CD4-positive, alpha-beta T cell treated with Interleukin-1 beta for 1 hour (primary cell): ENCODE measurements around the gene PRDM12.
"Not testable (repeated sequence)": the region's sequence is repeated elsewhere in the genome, so short reads cannot be mapped to it uniquely, and the experiment has no call there.

ENCODE experiments used
- DNase-seq, 2 donors: peaks; one replicate each; pipeline ENCODE4 v3.0.0-alpha.2; 2020 to 2022

The PRDM12 gene

GRCh38 chr9:130665431-130666392 is 1.3 kb downstream of the PRDM12 start:
- no peak for DNase-seq

DNA sequence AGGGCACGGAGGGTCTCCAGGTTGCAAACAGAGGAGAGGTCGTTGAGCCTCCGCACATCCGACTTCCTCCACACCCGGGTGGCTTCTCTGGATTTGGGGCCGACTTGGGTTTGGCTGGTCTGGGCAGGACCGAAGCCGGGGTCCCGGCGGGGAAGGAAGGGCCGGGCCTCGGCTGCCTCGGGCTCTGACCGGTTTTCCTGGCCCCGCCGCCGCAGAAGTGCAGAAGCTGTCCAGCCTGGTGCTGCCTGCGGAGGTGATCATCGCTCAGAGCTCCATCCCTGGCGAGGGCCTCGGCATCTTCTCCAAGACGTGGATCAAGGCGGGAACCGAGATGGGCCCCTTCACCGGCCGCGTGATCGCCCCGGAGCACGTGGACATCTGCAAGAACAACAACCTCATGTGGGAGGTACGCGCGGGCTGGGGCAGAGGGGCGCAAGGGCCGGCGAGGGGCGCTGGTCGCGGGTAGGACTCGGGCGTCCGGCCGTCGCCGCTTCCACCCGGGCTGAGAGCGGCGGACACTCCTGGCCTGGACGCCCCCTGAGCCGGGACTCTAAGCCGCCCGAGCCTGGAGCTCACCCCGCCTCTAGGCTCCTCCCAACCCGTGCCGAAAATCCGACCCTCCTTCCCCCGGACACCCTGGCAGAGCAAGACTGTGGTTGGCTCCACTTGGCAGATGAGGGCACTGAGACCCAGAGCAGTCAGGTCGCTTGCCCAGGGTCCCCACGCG is 2.2 kb downstream of the PRDM12 start:
- no peak for DNase-seq

DNA sequence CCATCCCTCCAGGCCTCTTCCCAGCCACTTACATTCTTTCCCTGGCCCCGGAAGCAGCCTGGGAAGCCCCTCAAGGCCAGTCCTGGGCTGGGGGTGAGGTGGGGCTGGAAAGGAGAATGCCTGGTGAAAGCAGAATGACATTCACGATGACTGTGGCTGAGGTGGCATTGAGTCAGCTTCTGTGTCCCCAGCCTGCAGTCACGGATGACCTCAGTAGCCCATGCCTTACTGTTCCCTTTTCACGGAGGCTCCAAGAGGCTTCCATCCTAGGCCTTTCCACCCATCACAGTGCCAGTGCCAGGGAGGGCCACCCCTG is 2.7 kb downstream of the PRDM12 start:
- DNase-seq = no peak

- no peak for DNase-seq
Observed at GRCh38 chr9:130668196-130668595, 3.8 kb downstream of the PRDM12 start.

DNA sequence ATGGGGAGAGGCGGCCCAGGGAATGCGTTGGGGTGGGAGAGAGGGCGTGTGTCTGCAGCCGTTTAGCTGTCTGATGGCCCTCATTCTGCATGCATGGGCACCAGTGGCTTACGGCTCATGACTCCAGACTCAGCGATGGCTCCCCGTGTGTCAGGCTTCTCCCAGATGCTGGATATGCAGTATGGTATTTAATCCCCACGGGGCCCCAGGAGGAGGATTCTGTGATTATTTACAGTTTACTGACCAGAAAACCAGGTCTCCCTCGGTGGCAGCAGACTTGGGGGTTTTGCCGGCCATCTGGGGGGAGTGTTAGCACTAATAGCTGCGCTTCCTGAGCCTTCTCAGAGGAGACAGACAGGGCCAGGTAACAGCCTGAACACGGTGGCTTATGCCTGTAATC is 4.3 kb downstream of the PRDM12 start:
- DNase-seq = no peak

DNA sequence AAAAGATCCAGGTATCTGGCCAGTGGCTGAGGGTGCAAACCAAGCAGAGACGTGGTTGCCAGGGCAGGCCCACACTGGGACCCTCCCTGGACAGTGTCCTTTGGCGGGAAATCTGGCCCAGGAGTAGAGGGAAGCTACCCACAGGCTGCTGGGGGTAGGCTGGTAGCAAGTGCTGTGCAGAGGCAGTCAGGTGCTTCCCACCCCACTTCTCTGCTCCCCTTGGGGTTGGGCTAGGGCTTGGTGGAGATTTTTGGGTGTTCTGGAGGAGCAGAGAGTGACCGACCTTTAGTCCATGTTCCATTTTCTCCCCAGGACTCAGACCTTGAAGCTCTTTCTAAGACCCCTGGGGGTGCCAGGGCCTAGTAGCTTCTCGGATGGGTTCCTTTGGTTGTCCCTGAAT is 5.6 kb downstream of the PRDM12 start:
- no peak for DNase-seq

- DNase-seq = no peak
Observed at GRCh38 chr9:130670644-130671043, 6.2 kb downstream of the PRDM12 start.

DNA sequence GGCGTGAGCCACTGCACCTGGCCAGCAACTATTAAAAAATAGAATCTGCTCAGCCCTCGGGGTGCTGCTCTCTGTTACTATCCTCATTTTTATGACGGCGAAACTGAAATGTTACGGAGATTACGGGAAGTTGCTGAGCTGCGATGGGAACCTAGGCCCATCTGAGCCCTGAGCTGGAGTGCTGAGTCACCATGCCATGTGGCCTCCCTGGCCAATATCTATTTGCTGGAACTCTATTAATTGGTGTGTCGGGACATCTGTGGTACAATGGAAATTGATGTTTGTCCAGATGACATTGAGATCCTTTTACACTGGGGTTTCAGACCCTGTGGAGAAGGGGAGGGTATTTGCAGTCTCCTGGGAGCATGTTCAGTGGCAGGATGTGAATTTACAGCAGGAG is 8.1 kb downstream of the PRDM12 start:
- DNase-seq = no peak

DNA sequence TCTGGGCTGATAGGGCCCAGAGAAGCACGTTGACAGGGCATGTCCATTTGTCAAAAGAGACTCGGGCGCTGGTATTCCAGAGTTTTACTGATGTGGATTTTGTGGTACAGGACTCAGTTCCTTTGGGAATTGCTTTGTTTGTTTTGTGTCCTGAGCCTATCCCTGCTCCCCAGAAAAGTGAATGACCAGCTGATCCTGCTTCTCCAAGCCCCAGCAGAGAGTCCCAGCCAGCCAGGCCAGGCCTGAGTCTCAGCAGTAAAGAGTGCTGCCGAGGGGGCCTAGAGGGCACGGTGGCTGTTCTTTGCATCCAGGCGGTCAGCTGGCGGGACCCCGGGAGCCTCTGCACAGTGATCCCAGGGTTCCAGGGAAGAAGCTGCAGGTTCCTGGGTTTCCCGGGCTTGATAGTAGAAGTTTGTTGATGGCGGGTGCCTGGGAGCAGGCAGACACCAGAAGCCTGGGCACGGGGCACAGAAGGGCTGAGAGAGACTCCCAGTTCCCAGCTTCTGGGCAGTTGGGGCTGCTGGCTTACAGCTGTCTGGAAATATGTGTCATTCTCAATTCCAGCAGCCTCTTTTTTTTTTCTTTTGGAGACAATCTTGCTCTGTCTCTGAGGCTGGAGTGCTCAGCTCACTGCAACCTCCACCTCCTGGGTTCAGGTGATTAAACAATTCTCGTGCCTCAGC is 8.7 kb downstream of the PRDM12 start:
- DNase-seq = no peak

DNA sequence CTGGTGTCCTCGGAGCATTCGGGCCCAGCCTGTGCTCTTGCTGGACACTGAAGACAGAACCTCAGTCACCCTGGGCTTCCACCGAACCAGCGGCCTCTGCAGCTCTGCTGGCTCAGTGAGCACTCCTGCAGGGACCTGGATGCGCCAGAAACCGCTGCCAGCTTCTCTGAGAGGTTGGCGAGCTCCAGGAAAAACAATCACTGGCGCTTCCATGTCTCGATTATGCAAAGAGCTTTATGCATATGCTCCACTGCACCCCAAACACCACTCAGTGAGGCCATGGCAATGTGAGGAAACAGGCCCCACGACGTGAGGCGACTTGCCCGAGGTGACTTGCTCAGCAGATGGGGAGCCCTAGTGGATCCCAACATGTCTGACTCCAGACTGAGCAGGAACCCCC is 11.0 kb downstream of the PRDM12 start:
- no peak for DNase-seq

GRCh38 chr9:130677252-130677651 is 12.9 kb downstream of the PRDM12 start:
- no peak for DNase-seq

GRCh38 chr9:130680836-130681768 is 16.7 kb downstream of the PRDM12 start:
- DNase-seq = peak; percentile 57 to 76

DNA sequence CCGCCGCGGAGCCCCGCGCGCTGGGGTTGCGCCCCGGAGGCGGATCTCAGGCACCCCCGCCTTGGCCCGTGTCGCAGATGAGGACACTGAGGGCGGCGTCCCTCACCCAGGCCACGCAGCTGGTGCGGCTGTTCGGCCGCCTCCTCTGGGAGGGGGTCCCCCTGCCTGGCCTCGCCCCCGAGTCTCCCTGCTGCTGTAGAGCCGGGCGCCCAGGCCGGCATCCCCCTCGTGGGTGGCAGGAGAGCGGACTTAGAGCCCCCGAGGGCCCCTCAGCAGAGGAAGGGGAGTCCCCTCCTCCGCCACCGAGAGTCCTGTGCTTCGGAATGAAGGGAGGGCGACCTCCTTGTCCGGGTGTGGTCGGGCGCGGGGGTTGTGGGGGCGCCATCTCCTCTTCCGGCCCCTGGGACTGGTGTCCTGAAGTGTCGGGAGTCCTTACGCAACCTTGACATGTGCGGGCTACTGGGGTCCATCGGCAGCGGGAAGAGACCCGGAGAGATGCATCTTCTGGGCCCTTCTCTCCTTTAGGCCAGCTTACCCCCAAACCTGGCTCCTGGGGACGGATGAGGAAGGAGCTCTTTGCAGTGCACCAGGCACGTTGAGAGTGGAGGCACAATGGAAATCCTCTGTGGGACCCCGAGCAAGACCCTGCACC is 17.5 kb downstream of the PRDM12 start:
- no peak for DNase-seq

GRCh38 chr9:130682421-130683121 is 18.2 kb downstream of the PRDM12 start:
- peak; percentile 50 to 62 for DNase-seq

DNA sequence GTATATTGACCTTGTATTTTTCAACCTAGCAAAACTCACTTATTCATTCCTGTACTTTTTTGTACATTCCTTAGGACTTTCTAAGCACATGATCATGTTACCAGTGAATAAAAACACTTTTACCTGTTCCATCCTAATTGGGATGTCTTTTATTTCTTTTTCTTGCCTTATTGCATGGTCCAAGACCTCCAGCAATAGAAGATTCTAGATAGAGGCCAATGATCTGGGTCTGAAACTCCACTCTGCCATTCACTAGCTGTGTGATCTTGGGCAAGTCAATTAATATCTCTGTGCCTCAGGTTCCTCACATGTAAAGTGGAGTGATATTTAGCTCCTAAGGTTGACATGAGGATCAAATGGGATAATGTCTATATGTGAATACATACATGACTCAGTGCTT is 20.7 kb downstream of the PRDM12 start:
- DNase-seq = no peak

GRCh38 chr9:130685945-130686344 is 21.6 kb downstream of the PRDM12 start:
- not testable (repeated sequence) for DNase-seq

- no peak for DNase-seq
Observed at GRCh38 chr9:130687615-130688014, 23.2 kb downstream of the PRDM12 start.

- DNase-seq = peak in 1 of 2 donors; percentile 34
Observed at GRCh38 chr9:130688072-130688471, 23.7 kb downstream of the PRDM12 start.

GRCh38 chr9:130689572-130689936 is 25.2 kb downstream of the PRDM12 start:
- DNase-seq = no peak

GRCh38 chr9:130689937-130690700 is 25.7 kb downstream of the PRDM12 start:
- no peak for DNase-seq

DNA sequence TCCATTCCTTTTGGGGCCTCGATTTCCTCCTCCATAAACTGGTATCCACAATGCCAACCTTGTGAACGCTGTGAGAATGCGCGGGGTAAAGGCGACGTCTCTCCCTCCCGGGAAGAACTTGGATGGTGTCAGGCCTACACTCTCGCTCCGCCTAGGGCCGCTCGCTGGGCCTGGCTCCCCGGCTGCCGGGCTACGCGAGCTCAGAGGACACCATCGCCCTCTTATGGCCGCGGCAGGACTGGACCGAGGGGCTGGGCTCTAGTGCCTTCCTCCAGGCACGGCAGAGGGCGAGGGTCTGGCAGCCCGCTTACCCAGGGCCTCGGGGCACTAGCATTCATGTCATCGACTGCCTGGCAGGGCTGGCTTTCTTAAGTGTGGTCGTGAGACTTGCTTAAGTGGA is 27.9 kb downstream of the PRDM12 start:
- no peak for DNase-seq
